GM12891 (cell line): ENCODE data around the gene SLCO2B1.

Source experiments
- PAX5 ChIP-seq: IDR thresholded peaks from 2 replicates; pipeline ENCODE4 v1.6.1; 2011; ENCODE audit warnings: low read length, moderate library complexity, mild to moderate bottlenecking; ENCODE audit not compliant: insufficient read depth, severe bottlenecking
- POLR2A ChIP-seq: IDR thresholded peaks from 2 replicates; pipeline ENCODE4 v1.6.1; 2011; ENCODE audit warnings: low read depth, low read length, control low read depth
- POLR2AphosphoS5 ChIP-seq: IDR thresholded peaks from 2 replicates; pipeline ENCODE4 v1.6.1; 2011; ENCODE audit warnings: low read depth, low read length, control low read depth
- SPI1 ChIP-seq: IDR thresholded peaks from 2 replicates; pipeline ENCODE4 v1.6.1; 2011; ENCODE audit warnings: low read depth, low read length, control low read depth
- TAF1 ChIP-seq: IDR thresholded peaks from 2 replicates; pipeline ENCODE4 v1.6.1; 2011; ENCODE audit warnings: low read depth, low read length, control low read depth

DNA sequence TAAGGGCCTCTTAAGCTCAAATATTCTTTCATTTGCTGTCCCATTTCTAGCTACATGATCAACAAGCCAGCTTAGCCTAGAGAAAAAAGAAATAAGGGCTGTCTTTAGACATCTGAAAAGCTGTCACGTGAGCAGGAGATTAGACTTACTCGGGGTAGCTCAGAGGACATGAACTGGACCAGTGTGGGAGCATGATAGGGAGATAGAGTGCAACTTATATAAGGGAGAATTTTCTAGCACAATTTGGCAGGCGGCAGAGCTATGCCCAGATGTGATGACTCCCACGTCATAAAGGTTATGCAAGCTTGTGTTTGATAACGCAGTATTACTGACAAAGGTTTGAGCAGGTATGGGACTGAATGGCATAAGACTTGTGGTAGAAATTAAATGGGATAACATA lies 61.5 kb downstream of the SLCO2B1 start:
- TF ChIP-seq POLR2AphosphoS5 (no peak), POLR2A (no peak), TAF1 (no peak), SPI1 (no peak), PAX5 (no peak)
